Smooth muscle cell (in vitro differentiated cells): Measurements from ENCODE around the gene SYTL2. TPM values are rescaled to one million over a fixed set of nuclear protein-coding genes. Genes with fewer than 3 reads are reported as not detected.
"Not testable (repeated sequence)": the region's sequence is repeated elsewhere in the genome, so short reads cannot be mapped to it uniquely, and the experiment has no call there.

Experiments
- DNase-seq: peaks from one replicate; lab custom pipeline; 2025; ENCODE audit not compliant: unreplicated experiment; lab: John Stamatoyannopoulos, UW
- H2AFZ ChIP-seq: fragments of 200-600 bp; sonication (generic); 2 replicates; pipeline ENCODE4 v1.6.0; 2016; ENCODE audit warnings: antibody characterized with exemption, low read depth, mild to moderate bottlenecking
- H3F3A ChIP-seq: fragments of 200-600 bp; sonication (generic); 2 replicates; pipeline ENCODE4 v1.6.0; 2017; ENCODE audit warnings: antibody characterized with exemption, low read depth
- H3K27ac ChIP-seq: fragments of 200-600 bp; sonication (generic); 2 replicates; pipeline ENCODE4 v1.5.1; 2016; ENCODE audit warnings: low read depth, mild to moderate bottlenecking
- H3K27me3 ChIP-seq: fragments of 200-600 bp; sonication (generic); 2 replicates; pipeline ENCODE4 v1.6.1; 2016; ENCODE audit warnings: low read depth, mild to moderate bottlenecking
- H3K36me3 ChIP-seq: fragments of 200-600 bp; sonication (generic); 2 replicates; pipeline ENCODE4 v1.5.1; 2016; ENCODE audit warnings: low read depth
- H3K4me1 ChIP-seq: fragments of 200-600 bp; sonication (generic); 2 replicates; pipeline ENCODE4 v1.5.1; 2016; ENCODE audit warnings: low read depth
- H3K4me2 ChIP-seq: fragments of 200-600 bp; sonication (generic); 2 replicates; pipeline ENCODE4 v1.6.0; 2016; ENCODE audit warnings: mild to moderate bottlenecking
- H3K4me3 ChIP-seq: fragments of 200-600 bp; sonication (generic); 2 replicates; pipeline ENCODE4 v1.5.1; 2016; ENCODE audit warnings: mild to moderate bottlenecking
- H3K79me2 ChIP-seq: fragments of 200-600 bp; sonication (generic); 2 replicates; pipeline ENCODE4 v1.6.0; 2016; ENCODE audit warnings: low read depth, mild to moderate bottlenecking
- H3K9ac ChIP-seq: fragments of 200-600 bp; sonication (generic); 2 replicates; pipeline ENCODE4 v1.6.0; 2016; ENCODE audit warnings: low read depth
- H3K9me3 ChIP-seq: fragments of 200-600 bp; sonication (generic); replicated peaks from 2 replicates; pipeline ENCODE4 v1.5.1; 2016; ENCODE audit warnings: low read depth
- H4K20me1 ChIP-seq: fragments of 200-600 bp; sonication (generic); 2 replicates; pipeline ENCODE4 v1.6.0; 2016; ENCODE audit warnings: low read depth
- CTCF ChIP-seq: fragments of 200-600 bp; sonication (generic); IDR thresholded peaks from 2 replicates; pipeline ENCODE4 v1.5.1; 2017; ENCODE audit warnings: borderline replicate concordance, mild to moderate bottlenecking, antibody characterized with exemption; ENCODE audit not compliant: insufficient read depth, poor library complexity, severe bottlenecking
- WGBS: methylation state at CpG from one replicate; pipeline ENCODE4 v1.1.7; 2016; ENCODE audit warnings: low lambda C conversion rate; 5-methylcytosine and 5-hydroxymethylcytosine counted together
- polyA plus RNA-seq: library from polyadenylated mRNA; unstranded; fragments of >200 nt; fragmentation: Nextera tagmentation; extraction: Ambion mirVana; gene quantifications from 2 replicates; pipeline ENCODE4 v1.2.1, GENCODE V29; 2016
- total RNA-seq: library from RNA; depleted of rRNA; stranded (reverse); fragments of >200 nt; gene quantifications from 2 replicates; pipeline ENCODE4 v1.2.3, GENCODE V29; 2014

The SYTL2 gene
- total and polyA plus RNA-seq, 2 experiments from 2014 or later = 10.4 to 50.7 TPM

- WGBS = 28% methylated on average over 13 of the region's 13 CpGs
- H3F3A ChIP-seq = no peaks in the 10 kb centered on the region
- H3K27me3 ChIP-seq = no peaks in the 10 kb centered on the region
- no peaks in the 10 kb centered on the region for H3K79me2 ChIP-seq
- DNase-seq = no peak
- H3K36me3 ChIP-seq = no peaks in the 10 kb centered on the region
- H3K4me1 ChIP-seq = peaks cover 16% of the 10 kb centered on the region
- H3K9me3 ChIP-seq = no peaks in the 10 kb centered on the region
- H2AFZ ChIP-seq = peak within 1 kb of the TSS; percentile 99
- H3K4me3 ChIP-seq = peak within 1 kb of the TSS; percentile 65
- TF ChIP-seq CTCF = no peak
- peak within 1 kb of the TSS; percentile 69 for H3K9ac ChIP-seq
- H3K4me2 ChIP-seq = peak within 1 kb of the TSS; percentile 91
- peak within 1 kb of the TSS; percentile 75 for H3K27ac ChIP-seq
- H4K20me1 ChIP-seq = no peaks in the 10 kb centered on the region
Measured at GRCh38 chr11:85855341-85855656, 44.4 kb upstream of the SYTL2 start, which contains the start of gene CCDC83. Gene CCDC83 (plus strand): TSS chr11:85855383. CDS start chr11:85865124, 9,741 bp downstream.

- TF ChIP-seq CTCF = peak; percentile 96
- peak; percentile 87 for DNase-seq
- Histone ChIP-seq H3K27ac (peak overlapping the region; percentile 75), H3K4me1 (peaks cover 16% of the 10 kb centered on the region), H3K9me3 (no peaks in the 10 kb centered on the region), H2AFZ (peak overlapping the region; percentile 99), H3F3A (no peaks in the 10 kb centered on the region), H3K79me2 (no peaks in the 10 kb centered on the region), H3K4me2 (peak overlapping the region; percentile 91), H3K9ac (peak overlapping the region; percentile 69), H4K20me1 (no peaks in the 10 kb centered on the region), H3K36me3 (no peaks in the 10 kb centered on the region), H3K4me3 (peak overlapping the region; percentile 65), H3K27me3 (no peaks in the 10 kb centered on the region)
- WGBS = 1% methylated on average over 57 of the region's 62 CpGs
Measured at GRCh38 chr11:85854557-85855340, 43.8 kb upstream of the SYTL2 start.

- no peaks in the 10 kb centered on the region for H3K79me2 ChIP-seq
Measured at GRCh38 chr11:85854212-85854556, 43.2 kb upstream of the SYTL2 start.

GRCh38 chr11:85853541-85853940 is 42.6 kb upstream of the SYTL2 start:
- H3K36me3 ChIP-seq, H3F3A ChIP-seq, H3K9me3 ChIP-seq, H2AFZ ChIP-seq, H3K79me2 ChIP-seq, H3K4me3 ChIP-seq, H3K9ac ChIP-seq, H3K27me3 ChIP-seq, H3K27ac ChIP-seq, H4K20me1 ChIP-seq, DNase-seq: not testable (repeated sequence)
- peaks cover 16% of the 10 kb centered on the region for H3K4me1 ChIP-seq
- WGBS = 95% methylated on average over 7 of the region's 7 CpGs
- peak overlapping the region; percentile 90 for H3K4me2 ChIP-seq

More at GRCh38 chr11:85854212-85854556, 43.2 kb upstream of the SYTL2 start:
- peak overlapping the region; percentile 75 for H3K27ac ChIP-seq
- H3K9me3 ChIP-seq = no peaks in the 10 kb centered on the region
- WGBS = 55% methylated on average over 7 of the region's 7 CpGs
- peak overlapping the region; percentile 65 for H3K4me3 ChIP-seq
- no peaks in the 10 kb centered on the region for H4K20me1 ChIP-seq
- H2AFZ ChIP-seq = peak overlapping the region; percentile 92
- DNase-seq = no peak
- peak overlapping the region; percentile 69 for H3K9ac ChIP-seq
- peak overlapping the region; percentile 90 for H3K4me2 ChIP-seq
- H3K27me3 ChIP-seq = no peaks in the 10 kb centered on the region
- no peaks in the 10 kb centered on the region for H3F3A ChIP-seq
- H3K4me1 ChIP-seq = peaks cover 16% of the 10 kb centered on the region
- no peak for TF ChIP-seq CTCF
- no peaks in the 10 kb centered on the region for H3K36me3 ChIP-seq

- H3K4me1 ChIP-seq = peaks cover 16% of the 10 kb centered on the region
- not testable (repeated sequence) for H4K20me1 ChIP-seq, H2AFZ ChIP-seq, H3K9me3 ChIP-seq, H3K27ac ChIP-seq, H3K36me3 ChIP-seq, H3K4me2 ChIP-seq, H3K79me2 ChIP-seq, DNase-seq, H3K9ac ChIP-seq, H3K4me3 ChIP-seq, H3F3A ChIP-seq, H3K27me3 ChIP-seq
- 98% methylated on average over 22 of the region's 33 CpGs for WGBS
Measured at GRCh38 chr11:85852754-85853153, 41.8 kb upstream of the SYTL2 start.
